Measurements from ENCODE around the gene CRADD.
"Not testable (repeated sequence)": the region's sequence is repeated elsewhere in the genome, so short reads cannot be mapped to it uniquely, and the experiment has no call there.

The CRADD gene

DNA sequence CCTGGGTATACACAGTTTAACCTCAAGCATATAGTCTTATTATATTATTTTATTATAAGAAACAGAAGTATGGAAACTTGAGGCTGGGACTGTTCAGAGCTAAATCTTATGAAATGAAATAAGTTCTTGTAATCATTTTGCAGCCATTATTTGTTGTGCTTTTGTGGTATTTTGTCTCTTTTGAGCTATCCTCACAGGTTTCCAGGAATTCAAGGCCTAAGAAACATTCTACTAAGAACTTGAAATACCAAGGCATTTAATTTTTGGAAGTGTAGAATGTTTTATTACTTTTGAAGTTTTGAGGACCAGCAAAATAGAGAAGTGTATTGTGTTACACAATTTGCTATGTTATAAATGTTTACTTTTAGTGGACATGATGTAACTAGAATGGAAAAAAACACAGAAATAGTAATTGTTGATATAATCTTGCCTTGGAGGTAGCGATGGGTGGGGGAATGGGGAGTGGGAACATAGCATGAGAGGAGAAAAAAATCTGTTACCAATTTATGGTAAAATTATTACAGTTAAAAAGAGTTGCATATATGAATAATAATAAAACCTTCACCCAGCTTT, 81.7 kb downstream of the CRADD start:
- no peak for DNase-seq (ENCODE audit: low spot score)

- no peak for DNase-seq (ENCODE audit: low spot score)
Observed at GRCh38 chr12:93759512-93760081, 82.4 kb downstream of the CRADD start.

DNA sequence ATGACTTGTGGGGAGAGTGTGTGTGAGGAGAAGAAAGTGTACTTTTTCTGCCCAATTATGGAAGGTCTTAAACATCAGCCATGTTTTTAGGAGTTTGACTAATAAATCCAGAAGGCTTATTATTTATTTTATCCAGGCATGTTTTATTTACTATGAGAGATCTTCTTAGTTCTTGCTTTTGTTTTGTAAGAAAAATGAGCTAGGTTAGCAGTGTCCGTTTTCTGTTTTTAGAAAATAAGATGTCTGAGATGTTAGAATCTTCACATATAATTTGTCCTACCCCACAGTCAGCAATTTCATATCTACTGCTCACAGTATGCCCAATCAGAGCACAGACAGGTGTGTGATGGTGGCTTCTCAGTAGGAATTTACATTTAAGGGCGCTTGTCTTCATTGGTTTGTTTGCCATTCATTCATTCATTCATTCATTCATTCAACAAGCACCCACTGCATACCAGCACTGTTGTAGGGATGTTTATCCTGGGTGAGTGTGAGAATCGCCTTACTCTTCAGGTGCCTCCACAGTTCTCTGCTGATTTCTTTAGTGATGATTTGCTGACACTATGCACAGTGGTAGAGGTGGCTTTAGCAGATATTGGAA, 83.2 kb downstream of the CRADD start:
- DNase-seq (ENCODE audit: low spot score): no peak

GRCh38 chr12:93762059-93762719, 85.0 kb downstream of the CRADD start:
- DNase-seq (ENCODE audit: low spot score): no peak

GRCh38 chr12:93762912-93763553, 85.9 kb downstream of the CRADD start:
- DNase-seq (ENCODE audit: low spot score): no peak

GRCh38 chr12:93763746-93764147, 86.6 kb downstream of the CRADD start:
- DNase-seq (ENCODE audit: low spot score): no peak

DNA sequence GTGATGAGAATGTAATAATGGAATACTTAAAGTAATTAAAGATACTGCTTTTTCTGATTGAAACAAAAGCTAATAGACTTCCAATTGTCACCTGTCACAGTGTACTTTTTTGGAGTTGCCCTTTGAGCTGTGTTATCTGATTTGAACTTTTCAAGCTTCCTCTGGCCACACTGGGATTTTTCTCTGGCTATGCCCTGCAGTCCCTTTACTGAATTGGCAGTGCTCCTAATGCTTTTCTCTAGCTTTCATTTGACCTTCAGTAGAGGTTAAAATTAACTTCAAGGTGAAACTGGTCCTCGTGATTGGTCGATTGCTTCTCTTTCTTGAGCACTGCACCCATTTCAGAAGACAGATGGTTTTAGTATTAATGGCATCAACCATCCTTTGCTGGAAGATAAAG, 89.2 kb downstream of the CRADD start:
- no peak for DNase-seq (ENCODE audit: low spot score)

GRCh38 chr12:93766796-93767523, 89.8 kb downstream of the CRADD start:
- no peak for DNase-seq (ENCODE audit: low spot score)

DNA sequence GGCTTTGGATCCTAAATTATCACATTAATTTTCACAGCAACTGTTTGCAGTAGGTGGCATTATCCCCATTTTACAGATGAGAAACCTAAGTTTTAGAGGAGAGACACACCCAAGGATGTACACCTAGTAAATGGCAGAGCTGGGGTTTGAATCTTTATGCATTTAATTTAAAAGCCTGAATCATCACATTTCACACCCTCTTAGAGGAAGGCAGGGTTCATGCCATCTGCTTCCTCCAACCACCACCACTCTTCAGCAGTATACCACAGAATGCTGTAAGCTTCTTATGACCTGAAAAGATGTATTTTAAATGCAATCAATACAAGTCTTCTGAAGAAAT, 90.3 kb downstream of the CRADD start:
- no peak for DNase-seq (ENCODE audit: low spot score)

DNA sequence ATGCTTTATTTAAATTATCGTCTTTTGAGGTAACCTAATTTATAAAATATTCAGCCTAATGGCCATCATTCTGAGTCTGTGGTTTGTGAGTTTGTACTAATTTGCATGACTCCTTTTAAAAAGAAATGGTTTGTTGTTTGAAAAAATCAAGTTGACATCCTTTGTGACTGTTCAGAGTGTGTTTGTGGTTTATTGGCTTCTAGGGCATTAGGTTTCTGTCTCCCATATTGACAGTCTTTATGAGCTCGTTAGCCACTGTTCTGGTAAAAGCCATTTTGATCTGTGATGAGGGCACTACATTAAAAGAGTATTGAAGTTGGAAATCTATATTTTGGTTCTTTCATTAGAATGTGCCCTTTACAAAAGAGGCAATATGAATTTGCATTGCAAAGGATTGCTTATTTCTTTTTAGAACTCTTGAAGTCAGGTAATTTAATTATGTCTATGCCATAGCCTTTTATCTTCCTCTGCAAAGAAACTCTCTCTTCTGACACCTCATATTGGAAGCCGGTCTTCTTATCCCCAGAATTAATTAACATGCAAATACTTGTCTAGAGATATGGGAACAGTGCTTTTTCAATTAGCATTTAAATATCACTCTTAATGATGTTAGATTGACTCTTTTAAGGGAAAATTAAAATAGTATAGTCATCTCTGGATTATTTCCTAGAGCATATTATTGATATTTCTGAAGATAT, 95.0 kb downstream of the CRADD start:
- no peak for DNase-seq (ENCODE audit: low spot score)

- DNase-seq (ENCODE audit: low spot score): no peak
Observed at GRCh38 chr12:93773122-93773871, 96.1 kb downstream of the CRADD start.

DNA sequence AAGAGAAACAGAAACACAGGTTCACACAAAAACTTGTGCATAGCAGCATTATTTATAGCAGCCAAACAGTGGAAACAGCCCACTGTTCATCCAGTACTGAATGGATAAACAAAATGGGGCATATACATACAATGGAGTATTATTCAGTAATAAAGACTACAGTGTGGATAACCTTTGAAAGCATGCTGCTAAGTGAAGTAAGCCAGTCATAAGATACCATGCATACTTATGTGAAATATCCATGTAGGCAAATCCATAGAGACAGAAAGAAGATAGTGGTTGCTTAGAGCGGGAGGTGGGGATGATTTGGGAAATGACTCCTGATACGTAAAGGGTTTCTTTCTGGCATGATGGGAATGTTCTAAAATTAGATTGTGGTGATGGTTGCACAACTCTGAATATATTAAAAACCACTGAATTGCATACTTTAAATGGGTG, 99.4 kb downstream of the CRADD start:
- DNase-seq (ENCODE audit: low spot score): no peak

GRCh38 chr12:93777254-93777653, 100.1 kb downstream of the CRADD start:
- no peak for DNase-seq (ENCODE audit: low spot score)

DNA sequence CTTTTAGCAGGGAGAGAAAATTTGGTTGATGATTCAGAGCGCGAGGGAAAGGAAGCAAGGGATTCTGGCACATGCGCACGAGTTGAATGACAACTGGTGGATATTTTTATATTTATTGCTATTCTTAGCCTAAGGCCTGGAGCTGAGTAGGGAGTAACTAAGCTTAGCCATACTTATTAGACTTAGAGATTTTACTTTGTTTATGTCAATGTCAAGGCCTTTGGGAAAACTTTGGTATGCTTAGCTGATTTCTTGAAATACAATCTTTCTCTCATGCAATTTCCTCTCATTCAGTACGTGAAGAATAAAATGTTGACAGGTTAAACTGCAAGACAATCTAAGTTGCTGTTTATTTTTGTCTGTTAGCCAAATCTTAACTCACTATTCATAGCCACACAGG, 101.1 kb downstream of the CRADD start:
- no peak for DNase-seq (ENCODE audit: low spot score)

- DNase-seq (ENCODE audit: low spot score): no peak
Observed at GRCh38 chr12:93778766-93779165, 101.6 kb downstream of the CRADD start.

DNA sequence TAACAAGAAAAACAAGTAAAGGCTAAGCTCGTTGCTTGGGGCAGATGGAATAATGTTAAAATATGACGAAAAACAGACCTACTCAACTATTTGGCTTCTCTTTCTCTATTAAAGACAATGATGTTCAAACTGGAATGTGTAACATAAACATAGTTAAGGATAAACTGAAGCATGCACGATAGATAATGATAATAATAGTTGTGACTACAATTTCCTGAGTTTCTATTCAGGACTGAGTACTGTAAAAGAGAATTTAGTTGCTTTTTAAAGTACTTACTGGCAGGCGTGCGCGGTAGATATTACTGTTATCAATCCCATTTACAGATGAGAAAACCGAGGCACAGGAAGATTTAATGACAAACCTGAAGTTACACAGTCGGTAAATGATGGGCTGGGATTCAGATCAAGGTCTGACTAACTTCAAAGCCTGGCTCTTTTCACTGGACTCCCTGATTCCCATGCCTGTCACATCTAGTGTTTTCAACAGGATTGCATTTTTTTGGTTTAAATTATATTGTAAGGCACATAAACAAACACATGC, 103.0 kb downstream of the CRADD start:
- DNase-seq (ENCODE audit: low spot score): no peak

DNA sequence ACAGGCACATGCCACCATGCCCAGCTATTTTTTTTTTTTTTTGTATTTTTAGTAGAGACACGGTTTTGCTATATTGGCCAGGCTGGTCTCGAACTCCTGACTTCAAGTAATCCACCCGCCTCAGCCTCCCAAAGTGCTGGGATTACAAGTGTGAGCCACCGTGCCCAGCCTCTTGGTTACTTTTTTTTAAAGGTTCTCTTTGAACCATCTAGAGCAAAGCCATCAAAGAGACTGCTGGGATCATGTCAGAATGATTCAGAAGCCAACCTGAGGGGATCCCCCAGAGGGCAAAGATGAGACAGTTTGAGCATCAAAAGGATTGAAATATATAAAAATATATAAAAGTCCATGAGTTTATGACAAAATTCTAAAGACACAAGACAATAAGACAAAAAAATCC, 103.7 kb downstream of the CRADD start:
- not testable (repeated sequence) for DNase-seq (ENCODE audit: low spot score)

DNA sequence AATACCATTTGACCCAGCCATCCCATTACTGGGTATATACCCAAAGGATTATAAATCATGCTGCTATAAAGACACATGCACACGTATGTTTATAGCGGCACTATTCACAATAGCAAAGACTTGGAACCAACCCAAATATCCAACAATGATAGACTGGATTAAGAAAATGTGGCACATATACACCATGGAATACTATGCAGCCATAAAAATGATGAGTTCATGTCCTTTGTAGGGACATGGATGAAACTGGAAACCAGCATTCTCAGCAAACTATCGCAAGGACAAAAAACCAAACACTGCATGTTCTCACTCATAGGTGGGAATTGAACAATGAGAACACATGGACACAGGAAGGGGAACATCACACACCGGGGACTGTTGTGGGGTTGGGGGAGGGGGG, 104.8 kb downstream of the CRADD start:
- not testable (repeated sequence) for DNase-seq (ENCODE audit: low spot score)

DNA sequence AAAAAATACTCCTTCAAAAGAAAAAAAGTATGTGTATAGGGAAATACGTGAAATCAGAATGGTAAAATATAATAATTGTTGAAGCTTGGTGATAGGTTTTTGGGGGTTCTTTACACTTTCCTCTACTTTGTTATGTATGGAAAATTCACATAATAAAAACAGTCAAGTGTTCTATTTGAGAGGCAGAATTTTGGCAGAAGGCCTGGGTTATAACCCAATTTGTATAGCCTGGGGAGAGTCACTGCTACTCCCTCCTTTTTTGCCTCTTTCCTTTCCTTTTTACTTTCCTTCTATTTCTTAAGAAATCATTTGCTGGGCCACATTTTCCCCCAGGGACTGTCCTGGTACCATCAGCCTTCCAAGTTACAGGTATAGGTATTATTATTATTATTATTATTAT, 105.7 kb downstream of the CRADD start:
- DNase-seq (ENCODE audit: low spot score): no peak

DNA sequence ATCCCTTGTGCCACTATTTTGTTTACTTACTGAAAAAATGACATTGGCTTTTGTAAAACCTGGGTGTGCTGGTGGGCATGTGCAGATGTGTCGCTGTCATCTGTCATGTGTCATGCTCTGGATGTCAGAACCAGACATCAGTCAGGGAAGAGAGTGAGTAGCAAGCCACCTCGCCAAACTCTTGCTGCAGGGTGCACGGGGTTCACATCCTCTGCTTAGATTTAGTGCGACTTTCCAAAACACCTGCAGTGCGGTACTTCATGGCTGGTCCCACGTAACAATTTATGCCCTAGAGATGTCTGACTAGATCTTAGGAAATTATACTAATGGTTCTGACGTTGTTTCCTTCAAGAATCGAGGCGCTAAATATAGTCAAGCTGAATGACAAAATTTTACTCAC, 106.7 kb downstream of the CRADD start:
- DNase-seq (ENCODE audit: low spot score): no peak

All from hematopoietic multipotent progenitor cell treated with erythropoietin and hydrocortisone succinate and interleukin-3 and kit ligand, for 17 days (in vitro differentiated cells).